ENCODE results near the gene RNF181.
"Not testable (repeated sequence)": the region's sequence is repeated elsewhere in the genome, so short reads cannot be mapped to it uniquely, and the experiment has no call there.

RNF181 gene

GRCh38 chr2:85577063-85577385 is 18.5 kb upstream of the RNF181 start:
- in situ Hi-C loops (cut with HindIII; ENCODE audit: low sequenced_read_pairs), result no loop called here

- in situ Hi-C loops (cut with HindIII; ENCODE audit: low sequenced_read_pairs), result no loop called here
These were observed 17.9 kb upstream of the RNF181 start, which contains the start of gene VAMP8 for GRCh38 chr2:85577386-85578242. Gene VAMP8, plus strand, starts transcription at chr2:85577586. Its CDS starts 61 bp downstream, at chr2:85577647.

- in situ Hi-C loops (cut with HindIII; ENCODE audit: low sequenced_read_pairs), result no loop called here
These were observed 17.0 kb upstream of the RNF181 start for GRCh38 chr2:85578243-85579180.

GRCh38 chr2:85579266-85579935 is 16.1 kb upstream of the RNF181 start:
- in situ Hi-C loops (cut with HindIII; ENCODE audit: low sequenced_read_pairs), result no loop called here

GRCh38 chr2:85580206-85580605 is 15.3 kb upstream of the RNF181 start:
- in situ Hi-C loops (cut with HindIII; ENCODE audit: low sequenced_read_pairs), result no loop called here

- in situ Hi-C loops (cut with HindIII; ENCODE audit: low sequenced_read_pairs), result no loop called here
These were observed 13.1 kb upstream of the RNF181 start for GRCh38 chr2:85582492-85582891.

GRCh38 chr2:85583667-85584353 is 11.7 kb upstream of the RNF181 start:
- in situ Hi-C loops (cut with HindIII; ENCODE audit: low sequenced_read_pairs), result no loop called here

- in situ Hi-C loops (cut with HindIII; ENCODE audit: low sequenced_read_pairs), result no loop called here
These were observed 11.1 kb upstream of the RNF181 start, which contains the start of gene VAMP5 for GRCh38 chr2:85584354-85584856. Gene VAMP5, plus strand, starts transcription at chr2:85584431. Its CDS starts 60 bp downstream, at chr2:85584491.

- in situ Hi-C loops (cut with HindIII; ENCODE audit: low sequenced_read_pairs), result no loop called here
These were observed 10.4 kb upstream of the RNF181 start for GRCh38 chr2:85584857-85585780.

GRCh38 chr2:85585781-85586105 is 9.8 kb upstream of the RNF181 start:
- in situ Hi-C loops (cut with HindIII; ENCODE audit: low sequenced_read_pairs), result no loop called here

GRCh38 chr2:85588236-85588635 is 7.3 kb upstream of the RNF181 start:
- in situ Hi-C loops (cut with HindIII; ENCODE audit: low sequenced_read_pairs), result no loop called here

GRCh38 chr2:85588645-85589044 is 6.9 kb upstream of the RNF181 start:
- in situ Hi-C loops (cut with HindIII; ENCODE audit: low sequenced_read_pairs), result no loop called here

GRCh38 chr2:85589181-85589580 is 6.4 kb upstream of the RNF181 start:
- in situ Hi-C loops (cut with HindIII; ENCODE audit: low sequenced_read_pairs), result no loop called here

- in situ Hi-C loops (cut with HindIII; ENCODE audit: low sequenced_read_pairs), result no loop called here
These were observed 5.4 kb upstream of the RNF181 start for GRCh38 chr2:85589982-85590791.

- in situ Hi-C loops (cut with HindIII; ENCODE audit: low sequenced_read_pairs), result no loop called here
These were observed 4.6 kb upstream of the RNF181 start for GRCh38 chr2:85590950-85591349.

GRCh38 chr2:85591563-85591962 is 4.0 kb upstream of the RNF181 start:
- in situ Hi-C loops (cut with HindIII; ENCODE audit: low sequenced_read_pairs), result no loop called here

- in situ Hi-C loops (cut with HindIII; ENCODE audit: low sequenced_read_pairs), result not testable (repeated sequence)
These were observed 3.2 kb upstream of the RNF181 start for GRCh38 chr2:85592299-85592698.

- in situ Hi-C loops (cut with HindIII; ENCODE audit: low sequenced_read_pairs), result no loop called here
These were observed 2.5 kb upstream of the RNF181 start for GRCh38 chr2:85593023-85593422.
